IMR-90 (cell line): ENCODE results near the gene FRMD6. TPM values are rescaled to one million over a fixed set of nuclear protein-coding genes. Genes with fewer than 3 reads are reported as not detected.

Source experiments
- ATAC-seq: fragments of 200-7000 bp; cut with Tn5 transposase; 2 replicates; pipeline ENCODE4 v1.9.1; 2020; ENCODE audit warnings: low read depth, mild to moderate bottlenecking, moderate library complexity
- BruUV-seq: library from RNA; stranded (reverse); fragments of 400-500 nt; replicated peaks from 2 replicates; lab custom pipeline; 2021; lab: Mats Ljungman, UMichigan
- CTCF ChIA-PET: fragments of 300-600 bp; formaldehyde crosslinking; extraction: SDS; loops from one replicate; lab custom pipeline; 2021; ENCODE audit warnings: antibody characterized with exemption; lab: Yijun Ruan, JAX
- POLR2A ChIA-PET: fragments of 300-600 bp; sonication (Branson Sonifier 250); formaldehyde crosslinking; loops from one replicate; lab custom pipeline; 2022; ENCODE audit warnings: antibody characterized with exemption; ENCODE audit not compliant: unreplicated experiment; lab: Charles Lee
- DNase-seq: peaks from one replicate; pipeline ENCODE4 v3.0.0; 2013
- H2AFZ ChIP-seq: replicated peaks from 2 replicates; pipeline ENCODE3; 2013; ENCODE audit warnings: low read length, mild to moderate bottlenecking; ENCODE audit not compliant: poor library complexity
- H2AK5ac ChIP-seq: 2 replicates; pipeline ENCODE4 v1.6.1; 2013; ENCODE audit warnings: low read depth, low read length, inconsistent platforms
- H2AK9ac ChIP-seq: replicated peaks from 2 replicates; pipeline ENCODE3; 2013; ENCODE audit warnings: mild to moderate bottlenecking, low read depth, low read length, moderate library complexity; ENCODE audit not compliant: poor library complexity
- H2BK120ac ChIP-seq: 2 replicates; pipeline ENCODE4 v1.6.1; 2013; ENCODE audit warnings: low read depth, low read length, inconsistent platforms
- H2BK15ac ChIP-seq: 3 replicates; pipeline ENCODE4 v1.6.1; 2013; ENCODE audit warnings: low read depth, low read length, inconsistent platforms
- H2BK20ac ChIP-seq: 2 replicates; pipeline ENCODE4 v1.6.1; 2013; ENCODE audit warnings: low read depth, mild to moderate bottlenecking, inconsistent platforms, low read length, moderate library complexity
- H2BK5ac ChIP-seq: 2 replicates; pipeline ENCODE4 v1.6.1; 2013; ENCODE audit warnings: mild to moderate bottlenecking, low read depth, low read length, inconsistent platforms; ENCODE audit not compliant: poor library complexity, severe bottlenecking
- H3K14ac ChIP-seq: replicated peaks from 2 replicates; pipeline ENCODE4 v1.6.1; 2013; ENCODE audit warnings: low read depth, low read length, inconsistent platforms
- H3K18ac ChIP-seq: 2 replicates; pipeline ENCODE4 v1.6.1; 2013; ENCODE audit warnings: low read depth, low read length, control low read depth
- H3K23ac ChIP-seq: 2 replicates; pipeline ENCODE4 v1.6.1; 2013; ENCODE audit warnings: low read depth, low read length, inconsistent platforms
- H3K27ac ChIP-seq: 2 replicates; pipeline ENCODE4 v1.5.1; 2013; ENCODE audit warnings: mild to moderate bottlenecking, control low read depth, low read length; ENCODE audit not compliant: insufficient read depth
- H3K27me3 ChIP-seq: 2 replicates; pipeline ENCODE4 v1.6.1; 2013; ENCODE audit warnings: low read length; ENCODE audit not compliant: control insufficient read depth, insufficient read depth
- H3K36me3 ChIP-seq: 2 replicates; pipeline ENCODE4 v1.6.1; 2013; ENCODE audit warnings: low read length, mixed read lengths; ENCODE audit not compliant: control insufficient read depth, insufficient read depth
- H3K4ac ChIP-seq: 2 replicates; pipeline ENCODE4 v1.6.1; 2013; ENCODE audit warnings: low read depth, low read length, inconsistent platforms
- H3K4me1 ChIP-seq: 2 replicates; pipeline ENCODE4 v1.6.1; 2013; ENCODE audit warnings: low read length, mixed read lengths; ENCODE audit not compliant: control insufficient read depth, insufficient read depth
- H3K4me2 ChIP-seq: 2 replicates; pipeline ENCODE4 v1.6.1; 2013; ENCODE audit warnings: low read depth, mild to moderate bottlenecking, control low read depth, low read length, moderate library complexity
- H3K4me3 ChIP-seq: 2 replicates; pipeline ENCODE4 v1.5.1; 2013; ENCODE audit warnings: low read depth, mild to moderate bottlenecking, control low read depth, low read length, moderate library complexity; ENCODE audit not compliant: insufficient read depth
- H3K56ac ChIP-seq: 2 replicates; pipeline ENCODE4 v1.6.1; 2013; ENCODE audit warnings: low read length, inconsistent platforms; ENCODE audit not compliant: insufficient read depth; ENCODE audit errors: extremely low read depth
- H3K79me1 ChIP-seq, 2 experiments: 2 replicates each; pipeline ENCODE4 v1.6.1; 2013; ENCODE audit warnings: low read length in 2 of 2, inconsistent platforms in 1 of 2, low read depth in 1 of 2
- H3K9ac ChIP-seq: 2 replicates; pipeline ENCODE4 v1.6.1; 2013; ENCODE audit warnings: low read depth, low read length, control low read depth
- H3K9me1 ChIP-seq: 2 replicates; pipeline ENCODE4 v1.6.1; 2013; ENCODE audit warnings: low read length, inconsistent platforms; ENCODE audit not compliant: insufficient read depth
- H3K9me3 ChIP-seq: 2 replicates; pipeline ENCODE4 v1.6.1; 2013; ENCODE audit warnings: low read length; ENCODE audit not compliant: control insufficient read depth, insufficient read depth
- H4K20me1 ChIP-seq: 2 replicates; pipeline ENCODE4 v1.6.1; 2013; ENCODE audit warnings: low read length, inconsistent platforms; ENCODE audit not compliant: insufficient read depth
- H4K5ac ChIP-seq: 2 replicates; pipeline ENCODE4 v1.6.1; 2013; ENCODE audit warnings: mild to moderate bottlenecking, low read depth, low read length, control low read depth
- H4K8ac ChIP-seq, 2 experiments: 2 replicates each; pipeline ENCODE4 v1.6.1; 2013; ENCODE audit warnings: low read depth in 2 of 2, low read length in 2 of 2, control low read depth in 1 of 2, inconsistent platforms in 1 of 2
- H4K91ac ChIP-seq: 2 replicates; pipeline ENCODE4 v1.6.1; 2013; ENCODE audit warnings: low read depth, low read length, inconsistent platforms; ENCODE audit not compliant: insufficient read depth
- MAFK ChIP-seq: IDR thresholded peaks from 2 replicates; pipeline ENCODE4 v1.6.1; 2012; ENCODE audit warnings: low read depth, low read length, improper control_type of control experiment
- RAD21 ChIP-seq: IDR thresholded peaks from 2 replicates; pipeline ENCODE4 v1.6.1; 2012; ENCODE audit warnings: low read length, improper control_type of control experiment
- WGBS, 2 experiments: methylation state at CpG; one replicate each; pipeline versions ENCODE4 v1.1.5 to v1.1.7; 2013; ENCODE audit warnings: missing lambda C conversion rate in 2 of 2; ENCODE audit not compliant: insufficient read length in 1 of 2; ENCODE audit errors: extremely low coverage in 2 of 2; 5-methylcytosine and 5-hydroxymethylcytosine counted together
- dilution Hi-C: fragments of 300-500 bp; cut with HindIII; formaldehyde crosslinking; loops from one replicate; pipeline ENCODE4 v1.14.3; 2018; ENCODE audit warnings: low sequenced_read_pairs; ENCODE audit not compliant: unreplicated experiment
- in situ Hi-C: fragments of 300-500 bp; cut with MboI; formaldehyde crosslinking; loops from 3 replicates; pipeline ENCODE4 v1.14.3; 2019; ENCODE audit warnings: low sequenced_read_pairs, inconsistent platforms, mixed read lengths
- intact Hi-C: fragments of 100-400 bp; cut with micrococcal nuclease; formaldehyde crosslinking; loops from 2 replicates; pipeline ENCODE4 v1.10.0; 2022
- polyA plus RNA-seq, 3 experiments: library from polyadenylated mRNA; depleted of rRNA; stranded (reverse); fragments of >200 nt; gene quantifications; 2 replicates each; pipeline ENCODE4 v1.2.3, GENCODE V29; 2012; ENCODE audit warnings: low replicate concordance in 1 of 3
- total RNA-seq: library from RNA; depleted of rRNA; stranded (reverse); fragments of >200 nt; gene quantifications from 2 replicates; pipeline ENCODE4 v1.2.3, GENCODE V29; 2012

FRMD6 gene
- total and polyA plus RNA-seq, 2 of the 4 experiments (the other 2 are of a cell fraction): 243 to 682 TPM

DNA sequence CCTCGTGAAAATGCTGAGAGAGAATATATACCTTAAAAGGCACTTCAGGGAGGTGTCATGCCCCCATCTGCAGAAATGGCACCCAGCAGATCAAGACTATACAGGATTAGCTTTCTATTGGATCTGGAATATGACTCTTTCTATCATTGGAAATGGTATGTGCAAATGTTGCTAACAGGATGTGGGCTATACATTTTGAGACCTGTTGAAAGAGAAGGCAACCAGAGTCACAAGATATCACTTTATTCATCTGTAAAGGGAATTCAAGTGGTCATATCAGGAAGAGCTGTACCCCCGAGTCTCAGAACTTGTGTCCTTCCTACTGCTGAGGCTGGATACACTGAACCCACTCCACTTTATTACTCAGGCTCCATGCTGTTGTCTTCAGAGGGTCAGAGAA lies 46.1 kb upstream of the FRMD6 start:
- Histone ChIP-seq H4K5ac (peak overlapping the region; percentile 5; the same call in 1 of the 2 replicates), H4K20me1 (no peaks in the 10 kb centered on the region), H3K4me3 (no peak overlapping the region), H3K4ac (peak overlapping the region; percentile 58), H3K23ac (no peak overlapping the region), H4K91ac (peak overlapping the region; percentile 29), H3K79me1 (peaks cover 8 to 44% of the 10 kb centered on the region in 2 experiments; a peak in 3 of 4 replicates), H3K9ac (no peak overlapping the region), H2AFZ (no peak overlapping the region), H3K18ac (peak overlapping the region; percentile 87; the same call in 1 of the 2 replicates), H2BK120ac (peak overlapping the region; percentile 68), H3K9me3 (no peaks in the 10 kb centered on the region), H3K4me1 (peaks cover 21% of the 10 kb centered on the region), H4K8ac (peak overlapping the region in 1 of 2 experiments; percentile 3; a peak in 1 of 4 replicates), H3K14ac (0 out of 2 replicates have a peak overlapping the region, but pooled peaks have one; percentile 31), H3K9me1 (peaks cover 16% of the 10 kb centered on the region), H2BK5ac (no peak overlapping the region), H3K36me3 (no peaks in the 10 kb centered on the region), H3K27ac (no peak overlapping the region), H2BK20ac (peak overlapping the region; percentile 44; the same call in 1 of the 2 replicates), H3K27me3 (no peaks in the 10 kb centered on the region), H3K4me2 (no peak overlapping the region), H2AK9ac (no peak overlapping the region), H3K56ac (no peak overlapping the region), H2BK15ac (peak overlapping the region; percentile 33; the same call in 1 of the 3 replicates), H2AK5ac (peak overlapping the region; percentile 65; the same call in 1 of the 2 replicates)
- TF ChIP-seq RAD21 (no peak), MAFK (no peak)
- no TSS peak for BruUV-seq
- dilution Hi-C loops (no loop called here), intact Hi-C loops (no loop called here), in situ Hi-C loops (no loop called here)
- ChIA-PET CTCF (no interaction called here), POLR2A (no interaction called here)
- ATAC-seq (no peak), DNase-seq (no peak)
- no CpG with 5 or more reads among the region's 2 CpGs for WGBS, 2 experiments
